SH-SY5Y (cell line): ENCODE data around the gene NAA20.

ENCODE experiments used
- GATA2 ChIP-seq: IDR thresholded peaks from 2 replicates; pipeline ENCODE4 v1.6.1; 2011; ENCODE audit warnings: mild to moderate bottlenecking, low read depth, low read length
- GATA3 ChIP-seq: IDR thresholded peaks from 2 replicates; pipeline ENCODE4 v1.6.1; 2011; ENCODE audit warnings: low read depth, mild to moderate bottlenecking, low read length, moderate library complexity

GRCh38 chr20:19978511-19979210 lies 38.5 kb upstream of the NAA20 start:
- TF ChIP-seq GATA2, result no peak
- no peak for TF ChIP-seq GATA3
